ENCODE results near the gene MTCL1.

Gene MTCL1

GRCh38 chr18:8688216-8688800 is 17.0 kb upstream of the MTCL1 start:
- no peak for DNase-seq (ENCODE audit: low read depth)

GRCh38 chr18:8688816-8689215 is 16.5 kb upstream of the MTCL1 start:
- no peak for DNase-seq (ENCODE audit: low read depth)

- no peak for DNase-seq (ENCODE audit: low read depth)
Observed at GRCh38 chr18:8689517-8689916, 15.8 kb upstream of the MTCL1 start.

- no peak for DNase-seq (ENCODE audit: low read depth)
Observed at GRCh38 chr18:8694891-8695290, 10.5 kb upstream of the MTCL1 start.

- no peak for DNase-seq (ENCODE audit: low read depth)
Observed at GRCh38 chr18:8695932-8696517, 9.3 kb upstream of the MTCL1 start.

GRCh38 chr18:8696749-8697211 is 8.6 kb upstream of the MTCL1 start:
- DNase-seq (ENCODE audit: low read depth) = peak; percentile 73

GRCh38 chr18:8699126-8699525 is 6.2 kb upstream of the MTCL1 start:
- DNase-seq (ENCODE audit: low read depth) = no peak

- DNase-seq (ENCODE audit: low read depth) = no peak
Observed at GRCh38 chr18:8699948-8700347, 5.4 kb upstream of the MTCL1 start.

- no peak for DNase-seq (ENCODE audit: low read depth)
Observed at GRCh38 chr18:8701546-8702118, 3.7 kb upstream of the MTCL1 start.

- no peak for DNase-seq (ENCODE audit: low read depth)
Observed at GRCh38 chr18:8702668-8703067, 2.7 kb upstream of the MTCL1 start.

GRCh38 chr18:8703092-8703709 is 2.2 kb upstream of the MTCL1 start:
- no peak for DNase-seq (ENCODE audit: low read depth)

- no peak for DNase-seq (ENCODE audit: low read depth)
Observed at GRCh38 chr18:8703781-8704301, 1.5 kb upstream of the MTCL1 start.

- DNase-seq (ENCODE audit: low read depth) = peak; percentile 75
Observed at GRCh38 chr18:8704361-8705237, 757 bp upstream of the MTCL1 start.

- DNase-seq (ENCODE audit: low read depth) = no peak
Observed at GRCh38 chr18:8705961-8706790, 820 bp downstream of the MTCL1 start.

GRCh38 chr18:8706791-8707555 is 1.6 kb downstream of the MTCL1 start:
- DNase-seq (ENCODE audit: low read depth) = no peak

GRCh38 chr18:8707556-8708300 is 2.4 kb downstream of the MTCL1 start:
- no peak for DNase-seq (ENCODE audit: low read depth)

GRCh38 chr18:8708670-8709069 is 3.3 kb downstream of the MTCL1 start:
- no peak for DNase-seq (ENCODE audit: low read depth)

- no peak for DNase-seq (ENCODE audit: low read depth)
Observed at GRCh38 chr18:8709248-8710059, 4.1 kb downstream of the MTCL1 start.

- DNase-seq (ENCODE audit: low read depth) = no peak
Observed at GRCh38 chr18:8711736-8712135, 6.4 kb downstream of the MTCL1 start.

All from activated gamma-delta T cell treated with anti-CD3 and anti-CD28 coated beads, Interleukin-2, amount 50 U/mL, for 16 hours (primary cell).